ENCODE measurements around the gene BTBD1. TPM values are rescaled to one million over a fixed set of nuclear protein-coding genes. Genes with fewer than 3 reads are reported as not detected.

The BTBD1 gene
- total RNA-seq, 1 experiment from 2014 or later, result 83.9 TPM

GRCh38 chr15:83106994-83107840 lies 40.2 kb upstream of the BTBD1 start, which contains the start of gene TM6SF1:
Gene TM6SF1, plus strand, starts transcription at chr15:83107645. Its CDS starts 36 bp downstream, at chr15:83107681.
- no peaks in the 10 kb centered on the region for H3K27me3 ChIP-seq (ENCODE audit: low read length)
- H3F3A ChIP-seq (ENCODE audit: low read length, unreplicated experiment), result no peaks in the 10 kb centered on the region
- no peaks in the 10 kb centered on the region for H3K79me2 ChIP-seq (ENCODE audit: low read length)
- no peaks in the 10 kb centered on the region for H3K4me1 ChIP-seq (ENCODE audit: insufficient read depth, low read length)
- CTCF ChIA-PET, result no interaction called here
- no peak for ATAC-seq
- no peak within 1 kb of the TSS for H3K4me3 ChIP-seq (ENCODE audit: low read length)
- H3K4me2 ChIP-seq (ENCODE audit: low read length), result peak within 1 kb of the TSS; percentile 22; the same call in 1 of the 2 replicates
- H3K36me3 ChIP-seq (ENCODE audit: low read depth, low read length), result no peaks in the 10 kb centered on the region
- POLR2A ChIA-PET (ENCODE audit: unreplicated experiment), result no interaction called here
- no peak within 1 kb of the TSS for H3K27ac ChIP-seq (ENCODE audit: low read length)
- no TSS peak for BruUV-seq (replicated peaks)
- DNase-seq, result no peak
- H3K9me2 ChIP-seq (replicated peaks; ENCODE audit: low read length), result no peaks in the 10 kb centered on the region
- no peak within 1 kb of the TSS for H3K9ac ChIP-seq (ENCODE audit: low read length)
- H3K9me3 ChIP-seq (ENCODE audit: low read length), result no peaks in the 10 kb centered on the region
- H2AFZ ChIP-seq (ENCODE audit: low read length), result no peak within 1 kb of the TSS
- TF ChIP-seq EZH2 (IDR thresholded peaks at IDR 0.05; ENCODE audit: low read length, unreplicated experiment) (no peak), CTCF (conservative IDR thresholded peaks at IDR 0.05; ENCODE audit: low read depth, low read length) (no peak), EZH2phosphoT487 (IDR thresholded peaks at IDR 0.05; ENCODE audit: borderline replicate concordance, low read length) (no peak)
- no peaks in the 10 kb centered on the region for H4K20me1 ChIP-seq (ENCODE audit: low read length)
- intact Hi-C loops (cut with micrococcal nuclease), result no loop called here

DNA sequence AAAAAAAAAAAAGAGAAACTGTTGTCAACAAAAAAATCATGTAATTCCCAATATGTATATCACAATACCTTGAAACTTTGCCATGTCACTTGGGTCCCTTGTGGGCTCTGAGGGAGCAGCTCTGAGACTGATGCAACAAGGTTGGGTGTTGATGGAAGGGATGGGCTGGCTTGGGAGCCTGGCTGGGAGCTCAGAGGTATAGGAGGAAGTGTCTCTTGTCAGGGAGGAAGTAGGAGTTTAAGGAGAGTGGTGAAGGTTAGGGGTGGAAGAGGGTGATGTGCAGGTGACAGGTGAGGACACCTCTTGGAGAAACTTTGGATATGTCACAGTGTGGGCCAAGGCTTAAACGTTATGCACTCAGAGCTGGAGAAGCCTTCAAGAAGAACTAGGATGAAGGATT lies 38.4 kb upstream of the BTBD1 start:
- no TSS peak for BruUV-seq (replicated peaks)
- no peak for TF ChIP-seq EZH2phosphoT487 (IDR thresholded peaks at IDR 0.05; ENCODE audit: borderline replicate concordance, low read length)
- no peak for TF ChIP-seq EZH2 (IDR thresholded peaks at IDR 0.05; ENCODE audit: low read length, unreplicated experiment)
- TF ChIP-seq CTCF (conservative IDR thresholded peaks at IDR 0.05; ENCODE audit: low read depth, low read length), result no peak
- Histone ChIP-seq H3K79me2 (ENCODE audit: low read length) (no peaks in the 10 kb centered on the region), H2AFZ (ENCODE audit: low read length) (no peak overlapping the region), H3K36me3 (ENCODE audit: low read depth, low read length) (no peaks in the 10 kb centered on the region), H3K9me3 (ENCODE audit: low read length) (no peaks in the 10 kb centered on the region), H3K27me3 (ENCODE audit: low read length) (no peaks in the 10 kb centered on the region), H3K27ac (ENCODE audit: low read length) (no peak overlapping the region), H4K20me1 (ENCODE audit: low read length) (no peaks in the 10 kb centered on the region), H3K9ac (ENCODE audit: low read length) (no peak overlapping the region), H3F3A (ENCODE audit: low read length, unreplicated experiment) (no peaks in the 10 kb centered on the region), H3K4me3 (ENCODE audit: low read length) (no peak overlapping the region), H3K9me2 (replicated peaks; ENCODE audit: low read length) (no peaks in the 10 kb centered on the region), H3K4me2 (ENCODE audit: low read length) (no peak overlapping the region), H3K4me1 (ENCODE audit: insufficient read depth, low read length) (no peaks in the 10 kb centered on the region)
- DNase-seq (no peak), ATAC-seq (no peak)
- intact Hi-C loops (cut with micrococcal nuclease), result no loop called here
- POLR2A ChIA-PET (ENCODE audit: unreplicated experiment), result no interaction called here
- CTCF ChIA-PET, result interaction anchor here (0.6 kb wide), 1 partner anchor 21 kb away, joined by 3 read pairs; no protein-coding TSS in a partner anchor

GRCh38 chr15:83104141-83104540 lies 37.1 kb upstream of the BTBD1 start:
- POLR2A ChIA-PET (ENCODE audit: unreplicated experiment), result no interaction called here
- CTCF ChIA-PET, result no interaction called here
- Histone ChIP-seq H4K20me1 (ENCODE audit: low read length) (no peaks in the 10 kb centered on the region), H3K9me2 (replicated peaks; ENCODE audit: low read length) (no peaks in the 10 kb centered on the region), H3F3A (ENCODE audit: low read length, unreplicated experiment) (no peaks in the 10 kb centered on the region), H3K27ac (ENCODE audit: low read length) (no peak overlapping the region), H3K4me3 (ENCODE audit: low read length) (no peak overlapping the region), H3K4me1 (ENCODE audit: insufficient read depth, low read length) (no peaks in the 10 kb centered on the region), H3K36me3 (ENCODE audit: low read depth, low read length) (no peaks in the 10 kb centered on the region), H2AFZ (ENCODE audit: low read length) (no peak overlapping the region), H3K9me3 (ENCODE audit: low read length) (no peaks in the 10 kb centered on the region), H3K9ac (ENCODE audit: low read length) (no peak overlapping the region), H3K79me2 (ENCODE audit: low read length) (no peaks in the 10 kb centered on the region), H3K27me3 (ENCODE audit: low read length) (peaks cover 11% of the 10 kb centered on the region; the same call in 1 of the 2 replicates), H3K4me2 (ENCODE audit: low read length) (no peak overlapping the region)
- BruUV-seq (replicated peaks), result no TSS peak
- intact Hi-C loops (cut with micrococcal nuclease), result no loop called here
- ATAC-seq (no peak), DNase-seq (no peak)
- TF ChIP-seq EZH2 (IDR thresholded peaks at IDR 0.05; ENCODE audit: low read length, unreplicated experiment) (no peak), CTCF (conservative IDR thresholded peaks at IDR 0.05; ENCODE audit: low read depth, low read length) (no peak), EZH2phosphoT487 (IDR thresholded peaks at IDR 0.05; ENCODE audit: borderline replicate concordance, low read length) (no peak)
